WTC11 (cell line): ENCODE results near the gene NCOA3. TPM values are rescaled to one million over a fixed set of nuclear protein-coding genes. Genes with fewer than 3 reads are reported as not detected.

Source experiments
- ATAC-seq: fragments of 200-7000 bp; cut with Tn5 transposase; 2 replicates; pipeline ENCODE4 v1.10.0; 2021; ENCODE audit warnings: mild to moderate bottlenecking, moderate library complexity
- CTCF ChIA-PET: fragments of 300-600 bp; sonication (Branson Sonifier 250); formaldehyde crosslinking; loops from one replicate; lab custom pipeline; 2021; ENCODE audit warnings: antibody characterized with exemption; lab: Charles Lee
- POLR2A ChIA-PET: fragments of 350-600 bp; sonication (Branson Sonifier 250); formaldehyde crosslinking; loops from one replicate; lab custom pipeline; 2021; ENCODE audit warnings: antibody characterized with exemption; lab: Charles Lee
- DNase-seq: peaks from one replicate; pipeline ENCODE4 v3.0.0; 2021; ENCODE audit warnings: low spot score
- H3K27ac Mint-ChIP-seq: 2 replicates; pipeline ENCODE4 v1.8.0; 2021; ENCODE audit warnings: mixed read lengths
- H3K27me3 Mint-ChIP-seq: 2 replicates; pipeline ENCODE4 v1.8.0; 2021; ENCODE audit warnings: low read depth, mild to moderate bottlenecking, moderate library complexity, mixed read lengths
- H3K36me3 Mint-ChIP-seq: 2 replicates; pipeline ENCODE4 v1.8.0; 2021; ENCODE audit warnings: mixed read lengths
- H3K4me1 Mint-ChIP-seq: 2 replicates; pipeline ENCODE4 v1.8.0; 2022; ENCODE audit warnings: mixed read lengths
- H3K4me3 Mint-ChIP-seq: 2 replicates; pipeline ENCODE4 v1.8.0; 2021; ENCODE audit warnings: mild to moderate bottlenecking, moderate library complexity, mixed read lengths
- H3K9me3 Mint-ChIP-seq: 2 replicates; pipeline ENCODE4 v1.8.0; 2021; ENCODE audit warnings: mixed read lengths
- CBFB ChIP-seq: sonication (generic); formaldehyde crosslinking; IDR thresholded peaks from 2 replicates; pipeline ENCODE4 v1.8.1; 2022; ENCODE audit warnings: mild to moderate bottlenecking, low read depth, missing genetic modification reagents
- ELF4 ChIP-seq: sonication (generic); formaldehyde crosslinking; IDR thresholded peaks from 2 replicates; pipeline ENCODE4 v1.8.1; 2022; ENCODE audit warnings: low read depth, mild to moderate bottlenecking, moderate library complexity, missing genetic modification reagents
- FOXJ3 ChIP-seq: sonication (generic); formaldehyde crosslinking; IDR thresholded peaks from 2 replicates; pipeline ENCODE4 v1.9.0; 2021; ENCODE audit warnings: missing genetic modification reagents, mild to moderate bottlenecking, borderline replicate concordance
- FOXK1 ChIP-seq: sonication (generic); formaldehyde crosslinking; IDR thresholded peaks from 2 replicates; pipeline ENCODE4 v1.8.0; 2022; ENCODE audit warnings: mild to moderate bottlenecking, moderate library complexity, missing genetic modification reagents
- GRHL2 ChIP-seq: fragments of 250-450 bp; sonication (Bioruptor Pico); IDR thresholded peaks from 2 replicates; pipeline ENCODE4 v1.8.0; 2022; ENCODE audit warnings: mild to moderate bottlenecking, moderate library complexity; ENCODE audit not compliant: insufficient replicate concordance, severe bottlenecking
- RORB ChIP-seq: fragments of 250-450 bp; sonication (Bioruptor Pico); IDR thresholded peaks from 2 replicates; pipeline ENCODE4 v1.9.0; 2021; ENCODE audit warnings: mild to moderate bottlenecking
- SOX15 ChIP-seq: fragments of 250-450 bp; sonication (Bioruptor Pico); IDR thresholded peaks from 2 replicates; pipeline ENCODE4 v1.9.0; 2021; ENCODE audit warnings: mild to moderate bottlenecking
- TCF7 ChIP-seq: sonication (generic); formaldehyde crosslinking; IDR thresholded peaks from 2 replicates; pipeline ENCODE4 v1.8.0; 2022; ENCODE audit warnings: mild to moderate bottlenecking, low read depth, missing genetic modification reagents, moderate library complexity
- TEAD1 ChIP-seq: sonication (generic); formaldehyde crosslinking; IDR thresholded peaks from 2 replicates; pipeline ENCODE4 v1.8.0; 2022; ENCODE audit warnings: mild to moderate bottlenecking, missing genetic modification reagents
- ZNF263 ChIP-seq: sonication (generic); formaldehyde crosslinking; IDR thresholded peaks from 2 replicates; pipeline ENCODE4 v1.8.1; 2022; ENCODE audit warnings: low read depth, mild to moderate bottlenecking, moderate library complexity, missing genetic modification reagents
- total RNA-seq: library from RNA; stranded (reverse); gene quantifications from 3 replicates; pipeline ENCODE4 v1.2.3, GENCODE V29; 2021
- TF ChIP-seq, protein P1 (sequence below): sonication (generic); formaldehyde crosslinking; IDR thresholded peaks from 2 replicates; pipeline ENCODE4 v1.8.0; 2022; ENCODE audit warnings: mild to moderate bottlenecking, missing genetic modification reagents
- TF ChIP-seq, protein P2 (sequence below): sonication (generic); formaldehyde crosslinking; IDR thresholded peaks from 2 replicates; pipeline ENCODE4 v1.8.0; 2023; ENCODE audit warnings: mild to moderate bottlenecking, missing genetic modification reagents
- TF ChIP-seq, protein P3 (sequence below): fragments of 200-600 bp; IDR thresholded peaks from 2 replicates; pipeline ENCODE4 v1.8.0; 2022; ENCODE audit warnings: antibody characterized with exemption
- TF ChIP-seq, protein P4 (sequence below): sonication (generic); formaldehyde crosslinking; IDR thresholded peaks from 2 replicates; pipeline ENCODE4 v1.8.1; 2023; ENCODE audit warnings: mild to moderate bottlenecking, missing genetic modification reagents, borderline replicate concordance
- TF ChIP-seq, protein P5 (sequence below): fragments of 250-450 bp; sonication (Bioruptor Pico); IDR thresholded peaks from 2 replicates; pipeline ENCODE4 v1.9.0; 2021; ENCODE audit warnings: moderate library complexity, mild to moderate bottlenecking, inconsistent platforms, borderline replicate concordance
- TF ChIP-seq, protein P6 (sequence below): sonication (generic); formaldehyde crosslinking; IDR thresholded peaks from 2 replicates; pipeline ENCODE4 v1.8.1; 2022; ENCODE audit warnings: mild to moderate bottlenecking, missing genetic modification reagents, moderate library complexity, borderline replicate concordance

Gene NCOA3
- total RNA-seq, 1 experiment from 2014 or later: 25.2 TPM

DNA sequence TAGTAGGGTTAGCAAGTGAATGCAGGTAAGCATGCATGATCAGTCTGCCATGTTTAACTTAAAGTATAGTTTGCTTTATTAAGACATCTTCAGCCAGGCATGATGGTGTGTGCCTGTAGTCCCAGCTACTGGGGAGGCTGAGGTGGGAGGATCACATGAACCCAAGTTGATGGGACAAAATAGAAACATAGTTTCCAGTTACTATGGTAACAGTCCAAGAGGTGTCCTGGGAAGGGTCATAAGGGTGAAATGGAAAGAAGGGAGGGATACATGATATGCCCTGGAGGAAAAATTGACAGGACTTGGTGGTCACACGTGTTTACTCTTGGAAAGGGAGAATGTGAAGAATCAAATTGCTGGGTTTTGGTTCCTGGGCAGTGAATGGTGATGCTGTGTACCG is 143.9 kb downstream of the NCOA3 start (continued):
- TF ChIP-seq, protein P1, sequence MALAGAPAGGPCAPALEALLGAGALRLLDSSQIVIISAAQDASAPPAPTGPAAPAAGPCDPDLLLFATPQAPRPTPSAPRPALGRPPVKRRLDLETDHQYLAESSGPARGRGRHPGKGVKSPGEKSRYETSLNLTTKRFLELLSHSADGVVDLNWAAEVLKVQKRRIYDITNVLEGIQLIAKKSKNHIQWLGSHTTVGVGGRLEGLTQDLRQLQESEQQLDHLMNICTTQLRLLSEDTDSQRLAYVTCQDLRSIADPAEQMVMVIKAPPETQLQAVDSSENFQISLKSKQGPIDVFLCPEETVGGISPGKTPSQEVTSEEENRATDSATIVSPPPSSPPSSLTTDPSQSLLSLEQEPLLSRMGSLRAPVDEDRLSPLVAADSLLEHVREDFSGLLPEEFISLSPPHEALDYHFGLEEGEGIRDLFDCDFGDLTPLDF: no peak
- TF ChIP-seq TCF7 (CRISPR knock-in tag) (no peak), ZNF263 (no peak)
- TF ChIP-seq, protein P2, sequence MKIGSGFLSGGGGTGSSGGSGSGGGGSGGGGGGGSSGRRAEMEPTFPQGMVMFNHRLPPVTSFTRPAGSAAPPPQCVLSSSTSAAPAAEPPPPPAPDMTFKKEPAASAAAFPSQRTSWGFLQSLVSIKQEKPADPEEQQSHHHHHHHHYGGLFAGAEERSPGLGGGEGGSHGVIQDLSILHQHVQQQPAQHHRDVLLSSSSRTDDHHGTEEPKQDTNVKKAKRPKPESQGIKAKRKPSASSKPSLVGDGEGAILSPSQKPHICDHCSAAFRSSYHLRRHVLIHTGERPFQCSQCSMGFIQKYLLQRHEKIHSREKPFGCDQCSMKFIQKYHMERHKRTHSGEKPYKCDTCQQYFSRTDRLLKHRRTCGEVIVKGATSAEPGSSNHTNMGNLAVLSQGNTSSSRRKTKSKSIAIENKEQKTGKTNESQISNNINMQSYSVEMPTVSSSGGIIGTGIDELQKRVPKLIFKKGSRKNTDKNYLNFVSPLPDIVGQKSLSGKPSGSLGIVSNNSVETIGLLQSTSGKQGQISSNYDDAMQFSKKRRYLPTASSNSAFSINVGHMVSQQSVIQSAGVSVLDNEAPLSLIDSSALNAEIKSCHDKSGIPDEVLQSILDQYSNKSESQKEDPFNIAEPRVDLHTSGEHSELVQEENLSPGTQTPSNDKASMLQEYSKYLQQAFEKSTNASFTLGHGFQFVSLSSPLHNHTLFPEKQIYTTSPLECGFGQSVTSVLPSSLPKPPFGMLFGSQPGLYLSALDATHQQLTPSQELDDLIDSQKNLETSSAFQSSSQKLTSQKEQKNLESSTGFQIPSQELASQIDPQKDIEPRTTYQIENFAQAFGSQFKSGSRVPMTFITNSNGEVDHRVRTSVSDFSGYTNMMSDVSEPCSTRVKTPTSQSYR: no peak
- TF ChIP-seq, protein P3, sequence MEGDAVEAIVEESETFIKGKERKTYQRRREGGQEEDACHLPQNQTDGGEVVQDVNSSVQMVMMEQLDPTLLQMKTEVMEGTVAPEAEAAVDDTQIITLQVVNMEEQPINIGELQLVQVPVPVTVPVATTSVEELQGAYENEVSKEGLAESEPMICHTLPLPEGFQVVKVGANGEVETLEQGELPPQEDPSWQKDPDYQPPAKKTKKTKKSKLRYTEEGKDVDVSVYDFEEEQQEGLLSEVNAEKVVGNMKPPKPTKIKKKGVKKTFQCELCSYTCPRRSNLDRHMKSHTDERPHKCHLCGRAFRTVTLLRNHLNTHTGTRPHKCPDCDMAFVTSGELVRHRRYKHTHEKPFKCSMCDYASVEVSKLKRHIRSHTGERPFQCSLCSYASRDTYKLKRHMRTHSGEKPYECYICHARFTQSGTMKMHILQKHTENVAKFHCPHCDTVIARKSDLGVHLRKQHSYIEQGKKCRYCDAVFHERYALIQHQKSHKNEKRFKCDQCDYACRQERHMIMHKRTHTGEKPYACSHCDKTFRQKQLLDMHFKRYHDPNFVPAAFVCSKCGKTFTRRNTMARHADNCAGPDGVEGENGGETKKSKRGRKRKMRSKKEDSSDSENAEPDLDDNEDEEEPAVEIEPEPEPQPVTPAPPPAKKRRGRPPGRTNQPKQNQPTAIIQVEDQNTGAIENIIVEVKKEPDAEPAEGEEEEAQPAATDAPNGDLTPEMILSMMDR: no peak
- TF ChIP-seq, all 79 proteins: peak for 0

DNA sequence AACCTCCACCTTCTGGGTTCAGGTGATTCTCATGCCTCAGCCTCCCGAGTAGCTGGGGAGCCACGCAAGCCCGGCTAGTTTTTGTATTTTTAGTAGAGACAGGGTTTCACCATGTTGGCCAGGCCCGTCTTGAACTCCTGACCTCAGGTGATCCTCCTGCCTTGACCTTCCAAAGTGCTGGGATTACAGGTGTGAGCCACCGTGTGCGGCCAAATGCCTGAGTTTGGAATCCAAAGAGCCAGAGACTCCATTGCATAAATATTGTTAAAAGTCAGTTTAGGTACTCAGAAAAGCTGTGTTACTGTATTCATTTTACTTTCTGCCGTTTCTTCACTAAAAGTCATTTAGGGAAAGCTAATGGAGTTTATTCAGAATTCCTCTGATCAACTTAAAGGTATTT is 146.3 kb downstream of the NCOA3 start:
- Mint-ChIP-seq H3K27ac (peak overlapping the region; percentile 91), H3K9me3 (no peaks in the 10 kb centered on the region), H3K36me3 (peaks cover 41% of the 10 kb centered on the region), H3K4me3 (no peak overlapping the region), H3K27me3 (no peaks in the 10 kb centered on the region), H3K4me1 (peaks cover 51% of the 10 kb centered on the region)
- ChIA-PET CTCF (interaction anchor here (1.3 to 2.5 kb wide), 2 partner anchors 16 to 113 kb away, joined by 5 to 18 read pairs; no protein-coding TSS in a partner anchor), POLR2A (no interaction called here)
- ATAC-seq (no peak), DNase-seq (no peak)
- no peak for TF ChIP-seq FOXK1

DNA sequence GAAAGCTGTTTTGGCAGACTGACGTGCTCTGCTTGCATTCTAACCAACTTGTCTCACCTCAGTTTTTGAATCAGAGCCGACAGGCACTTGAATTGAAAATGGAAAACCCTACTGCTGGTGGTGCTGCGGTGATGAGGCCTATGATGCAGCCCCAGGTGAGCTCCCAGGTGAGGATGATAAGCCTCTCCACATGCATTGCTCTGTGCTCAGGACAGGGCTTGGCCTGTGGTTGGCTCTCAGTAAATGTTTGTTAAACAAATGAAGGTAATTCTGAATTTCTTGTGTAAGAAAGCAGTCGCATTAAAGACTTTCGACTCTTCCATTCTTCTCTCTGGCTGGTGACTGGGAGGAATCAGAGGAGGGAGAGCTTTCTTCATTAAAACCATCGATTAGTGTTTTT is 147.3 kb downstream of the NCOA3 start:
- peaks cover 59% of the 10 kb centered on the region for H3K4me1 Mint-ChIP-seq
- no peaks in the 10 kb centered on the region for H3K27me3 Mint-ChIP-seq
- H3K4me3 Mint-ChIP-seq: 0 out of 2 replicates have a peak overlapping the region, but pooled peaks have one; percentile 1
- POLR2A ChIA-PET: interaction anchor here (1.9 kb wide), 1 partner anchor 147 kb away, joined by 4 read pairs; the partner anchor contains the start of gene NCOA3
- CTCF ChIA-PET: interaction anchor here (0.9 to 2.5 kb wide), 6 partner anchors 15 to 265 kb away, joined by 3 to 18 read pairs (median 4); no protein-coding TSS in a partner anchor
- no peaks in the 10 kb centered on the region for H3K9me3 Mint-ChIP-seq
- H3K36me3 Mint-ChIP-seq: peaks cover 37% of the 10 kb centered on the region
- TF ChIP-seq GRHL2 (CRISPR knock-in tag) (no peak), FOXJ3 (CRISPR knock-in tag) (no peak)
- TF ChIP-seq, protein P4, sequence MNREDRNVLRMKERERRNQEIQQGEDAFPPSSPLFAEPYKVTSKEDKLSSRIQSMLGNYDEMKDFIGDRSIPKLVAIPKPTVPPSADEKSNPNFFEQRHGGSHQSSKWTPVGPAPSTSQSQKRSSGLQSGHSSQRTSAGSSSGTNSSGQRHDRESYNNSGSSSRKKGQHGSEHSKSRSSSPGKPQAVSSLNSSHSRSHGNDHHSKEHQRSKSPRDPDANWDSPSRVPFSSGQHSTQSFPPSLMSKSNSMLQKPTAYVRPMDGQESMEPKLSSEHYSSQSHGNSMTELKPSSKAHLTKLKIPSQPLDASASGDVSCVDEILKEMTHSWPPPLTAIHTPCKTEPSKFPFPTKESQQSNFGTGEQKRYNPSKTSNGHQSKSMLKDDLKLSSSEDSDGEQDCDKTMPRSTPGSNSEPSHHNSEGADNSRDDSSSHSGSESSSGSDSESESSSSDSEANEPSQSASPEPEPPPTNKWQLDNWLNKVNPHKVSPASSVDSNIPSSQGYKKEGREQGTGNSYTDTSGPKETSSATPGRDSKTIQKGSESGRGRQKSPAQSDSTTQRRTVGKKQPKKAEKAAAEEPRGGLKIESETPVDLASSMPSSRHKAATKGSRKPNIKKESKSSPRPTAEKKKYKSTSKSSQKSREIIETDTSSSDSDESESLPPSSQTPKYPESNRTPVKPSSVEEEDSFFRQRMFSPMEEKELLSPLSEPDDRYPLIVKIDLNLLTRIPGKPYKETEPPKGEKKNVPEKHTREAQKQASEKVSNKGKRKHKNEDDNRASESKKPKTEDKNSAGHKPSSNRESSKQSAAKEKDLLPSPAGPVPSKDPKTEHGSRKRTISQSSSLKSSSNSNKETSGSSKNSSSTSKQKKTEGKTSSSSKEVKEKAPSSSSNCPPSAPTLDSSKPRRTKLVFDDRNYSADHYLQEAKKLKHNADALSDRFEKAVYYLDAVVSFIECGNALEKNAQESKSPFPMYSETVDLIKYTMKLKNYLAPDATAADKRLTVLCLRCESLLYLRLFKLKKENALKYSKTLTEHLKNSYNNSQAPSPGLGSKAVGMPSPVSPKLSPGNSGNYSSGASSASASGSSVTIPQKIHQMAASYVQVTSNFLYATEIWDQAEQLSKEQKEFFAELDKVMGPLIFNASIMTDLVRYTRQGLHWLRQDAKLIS: no peak
- DNase-seq (peak; percentile 44), ATAC-seq (peak; percentile 99)
- H3K27ac Mint-ChIP-seq: peak overlapping the region; percentile 98

DNA sequence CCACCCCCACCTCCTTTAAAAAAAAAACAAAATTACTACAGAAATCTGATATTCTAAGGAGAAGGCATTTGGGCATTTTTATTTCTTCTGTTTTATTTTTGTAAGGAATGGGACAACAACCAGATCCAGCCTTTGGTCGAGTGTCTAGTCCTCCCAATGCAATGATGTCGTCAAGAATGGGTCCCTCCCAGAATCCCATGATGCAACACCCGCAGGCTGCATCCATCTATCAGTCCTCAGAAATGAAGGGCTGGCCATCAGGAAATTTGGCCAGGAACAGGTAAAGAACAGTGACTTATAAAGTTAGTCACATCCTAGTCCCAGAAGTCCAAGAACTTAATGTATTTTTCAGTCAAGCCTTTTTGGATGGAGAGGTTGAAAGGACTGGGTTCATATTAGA is 150.6 kb downstream of the NCOA3 start:
- Mint-ChIP-seq H3K36me3 (peaks cover 23% of the 10 kb centered on the region), H3K27ac (no peak overlapping the region), H3K4me1 (peaks cover 70% of the 10 kb centered on the region), H3K27me3 (no peaks in the 10 kb centered on the region), H3K4me3 (no peak overlapping the region), H3K9me3 (no peaks in the 10 kb centered on the region)
- ChIA-PET CTCF (interaction anchor here (0.8 kb wide), 1 partner anchor 11 kb away, joined by 3 read pairs; no protein-coding TSS in a partner anchor), POLR2A (no interaction called here)
- no peak for ATAC-seq
- DNase-seq: no peak
- no peak for TF ChIP-seq CBFB (CRISPR knock-in tag)
- no peak for TF ChIP-seq RORB (CRISPR knock-in tag)
- no peak for TF ChIP-seq ELF4 (CRISPR knock-in tag)
- no peak for TF ChIP-seq SOX15 (CRISPR knock-in tag)
- no peak for TF ChIP-seq TEAD1
- TF ChIP-seq, protein P3: no peak
- TF ChIP-seq, protein P5, sequence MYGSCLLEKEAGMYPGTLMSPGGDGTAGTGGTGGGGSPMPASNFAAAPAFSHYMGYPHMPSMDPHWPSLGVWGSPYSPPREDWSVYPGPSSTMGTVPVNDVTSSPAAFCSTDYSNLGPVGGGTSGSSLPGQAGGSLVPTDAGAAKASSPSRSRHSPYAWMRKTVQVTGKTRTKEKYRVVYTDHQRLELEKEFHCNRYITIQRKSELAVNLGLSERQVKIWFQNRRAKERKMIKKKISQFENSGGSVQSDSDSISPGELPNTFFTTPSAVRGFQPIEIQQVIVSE (CRISPR knock-in tag): no peak
- TF ChIP-seq, protein P6, sequence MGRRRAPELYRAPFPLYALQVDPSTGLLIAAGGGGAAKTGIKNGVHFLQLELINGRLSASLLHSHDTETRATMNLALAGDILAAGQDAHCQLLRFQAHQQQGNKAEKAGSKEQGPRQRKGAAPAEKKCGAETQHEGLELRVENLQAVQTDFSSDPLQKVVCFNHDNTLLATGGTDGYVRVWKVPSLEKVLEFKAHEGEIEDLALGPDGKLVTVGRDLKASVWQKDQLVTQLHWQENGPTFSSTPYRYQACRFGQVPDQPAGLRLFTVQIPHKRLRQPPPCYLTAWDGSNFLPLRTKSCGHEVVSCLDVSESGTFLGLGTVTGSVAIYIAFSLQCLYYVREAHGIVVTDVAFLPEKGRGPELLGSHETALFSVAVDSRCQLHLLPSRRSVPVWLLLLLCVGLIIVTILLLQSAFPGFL (CRISPR knock-in tag): no peak
